Measurements from ENCODE around the gene STK38.

GRCh38 chr6:36542041-36542440 lies 5.2 kb downstream of the STK38 start:
- TF ChIP-seq SMAD3 (CRISPR knock-in tag; conservative IDR thresholded peaks at IDR 0.05) (no peak), SAFB2 (IDR thresholded peaks at IDR 0.05; ENCODE audit: borderline replicate concordance, low read depth, low read length, severe bottlenecking) (no peak), FOXA3 (CRISPR knock-in tag; conservative IDR thresholded peaks at IDR 0.05 in 1 of 2, IDR thresholded peaks at IDR 0.05 in 1 of 2) (no peak), FOXP4 (CRISPR knock-in tag; IDR thresholded peaks at IDR 0.05; ENCODE audit: borderline replicate concordance) (no peak), ARNT (IDR thresholded peaks at IDR 0.05) (no peak), E2F5 (CRISPR knock-in tag; IDR thresholded peaks at IDR 0.05) (no peak), NFYB (IDR thresholded peaks at IDR 0.05; ENCODE audit: extremely low read depth, insufficient read length) (no peak), ZNF24 (IDR thresholded peaks at IDR 0.05) (no peak)
- TF ChIP-seq, protein P1, sequence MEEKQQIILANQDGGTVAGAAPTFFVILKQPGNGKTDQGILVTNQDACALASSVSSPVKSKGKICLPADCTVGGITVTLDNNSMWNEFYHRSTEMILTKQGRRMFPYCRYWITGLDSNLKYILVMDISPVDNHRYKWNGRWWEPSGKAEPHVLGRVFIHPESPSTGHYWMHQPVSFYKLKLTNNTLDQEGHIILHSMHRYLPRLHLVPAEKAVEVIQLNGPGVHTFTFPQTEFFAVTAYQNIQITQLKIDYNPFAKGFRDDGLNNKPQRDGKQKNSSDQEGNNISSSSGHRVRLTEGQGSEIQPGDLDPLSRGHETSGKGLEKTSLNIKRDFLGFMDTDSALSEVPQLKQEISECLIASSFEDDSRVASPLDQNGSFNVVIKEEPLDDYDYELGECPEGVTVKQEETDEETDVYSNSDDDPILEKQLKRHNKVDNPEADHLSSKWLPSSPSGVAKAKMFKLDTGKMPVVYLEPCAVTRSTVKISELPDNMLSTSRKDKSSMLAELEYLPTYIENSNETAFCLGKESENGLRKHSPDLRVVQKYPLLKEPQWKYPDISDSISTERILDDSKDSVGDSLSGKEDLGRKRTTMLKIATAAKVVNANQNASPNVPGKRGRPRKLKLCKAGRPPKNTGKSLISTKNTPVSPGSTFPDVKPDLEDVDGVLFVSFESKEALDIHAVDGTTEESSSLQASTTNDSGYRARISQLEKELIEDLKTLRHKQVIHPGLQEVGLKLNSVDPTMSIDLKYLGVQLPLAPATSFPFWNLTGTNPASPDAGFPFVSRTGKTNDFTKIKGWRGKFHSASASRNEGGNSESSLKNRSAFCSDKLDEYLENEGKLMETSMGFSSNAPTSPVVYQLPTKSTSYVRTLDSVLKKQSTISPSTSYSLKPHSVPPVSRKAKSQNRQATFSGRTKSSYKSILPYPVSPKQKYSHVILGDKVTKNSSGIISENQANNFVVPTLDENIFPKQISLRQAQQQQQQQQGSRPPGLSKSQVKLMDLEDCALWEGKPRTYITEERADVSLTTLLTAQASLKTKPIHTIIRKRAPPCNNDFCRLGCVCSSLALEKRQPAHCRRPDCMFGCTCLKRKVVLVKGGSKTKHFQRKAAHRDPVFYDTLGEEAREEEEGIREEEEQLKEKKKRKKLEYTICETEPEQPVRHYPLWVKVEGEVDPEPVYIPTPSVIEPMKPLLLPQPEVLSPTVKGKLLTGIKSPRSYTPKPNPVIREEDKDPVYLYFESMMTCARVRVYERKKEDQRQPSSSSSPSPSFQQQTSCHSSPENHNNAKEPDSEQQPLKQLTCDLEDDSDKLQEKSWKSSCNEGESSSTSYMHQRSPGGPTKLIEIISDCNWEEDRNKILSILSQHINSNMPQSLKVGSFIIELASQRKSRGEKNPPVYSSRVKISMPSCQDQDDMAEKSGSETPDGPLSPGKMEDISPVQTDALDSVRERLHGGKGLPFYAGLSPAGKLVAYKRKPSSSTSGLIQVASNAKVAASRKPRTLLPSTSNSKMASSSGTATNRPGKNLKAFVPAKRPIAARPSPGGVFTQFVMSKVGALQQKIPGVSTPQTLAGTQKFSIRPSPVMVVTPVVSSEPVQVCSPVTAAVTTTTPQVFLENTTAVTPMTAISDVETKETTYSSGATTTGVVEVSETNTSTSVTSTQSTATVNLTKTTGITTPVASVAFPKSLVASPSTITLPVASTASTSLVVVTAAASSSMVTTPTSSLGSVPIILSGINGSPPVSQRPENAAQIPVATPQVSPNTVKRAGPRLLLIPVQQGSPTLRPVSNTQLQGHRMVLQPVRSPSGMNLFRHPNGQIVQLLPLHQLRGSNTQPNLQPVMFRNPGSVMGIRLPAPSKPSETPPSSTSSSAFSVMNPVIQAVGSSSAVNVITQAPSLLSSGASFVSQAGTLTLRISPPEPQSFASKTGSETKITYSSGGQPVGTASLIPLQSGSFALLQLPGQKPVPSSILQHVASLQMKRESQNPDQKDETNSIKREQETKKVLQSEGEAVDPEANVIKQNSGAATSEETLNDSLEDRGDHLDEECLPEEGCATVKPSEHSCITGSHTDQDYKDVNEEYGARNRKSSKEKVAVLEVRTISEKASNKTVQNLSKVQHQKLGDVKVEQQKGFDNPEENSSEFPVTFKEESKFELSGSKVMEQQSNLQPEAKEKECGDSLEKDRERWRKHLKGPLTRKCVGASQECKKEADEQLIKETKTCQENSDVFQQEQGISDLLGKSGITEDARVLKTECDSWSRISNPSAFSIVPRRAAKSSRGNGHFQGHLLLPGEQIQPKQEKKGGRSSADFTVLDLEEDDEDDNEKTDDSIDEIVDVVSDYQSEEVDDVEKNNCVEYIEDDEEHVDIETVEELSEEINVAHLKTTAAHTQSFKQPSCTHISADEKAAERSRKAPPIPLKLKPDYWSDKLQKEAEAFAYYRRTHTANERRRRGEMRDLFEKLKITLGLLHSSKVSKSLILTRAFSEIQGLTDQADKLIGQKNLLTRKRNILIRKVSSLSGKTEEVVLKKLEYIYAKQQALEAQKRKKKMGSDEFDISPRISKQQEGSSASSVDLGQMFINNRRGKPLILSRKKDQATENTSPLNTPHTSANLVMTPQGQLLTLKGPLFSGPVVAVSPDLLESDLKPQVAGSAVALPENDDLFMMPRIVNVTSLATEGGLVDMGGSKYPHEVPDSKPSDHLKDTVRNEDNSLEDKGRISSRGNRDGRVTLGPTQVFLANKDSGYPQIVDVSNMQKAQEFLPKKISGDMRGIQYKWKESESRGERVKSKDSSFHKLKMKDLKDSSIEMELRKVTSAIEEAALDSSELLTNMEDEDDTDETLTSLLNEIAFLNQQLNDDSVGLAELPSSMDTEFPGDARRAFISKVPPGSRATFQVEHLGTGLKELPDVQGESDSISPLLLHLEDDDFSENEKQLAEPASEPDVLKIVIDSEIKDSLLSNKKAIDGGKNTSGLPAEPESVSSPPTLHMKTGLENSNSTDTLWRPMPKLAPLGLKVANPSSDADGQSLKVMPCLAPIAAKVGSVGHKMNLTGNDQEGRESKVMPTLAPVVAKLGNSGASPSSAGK (IDR thresholded peaks at IDR 0.05), result no peak

Data from K562 (cell line).